ENCODE measurements around the gene COL27A1. TPM values are rescaled to one million over a fixed set of nuclear protein-coding genes. Genes with fewer than 3 reads are reported as not detected.

The COL27A1 gene
- total RNA-seq, 2 donors from 2014 or later: 8.7 to 54.8 TPM

- Histone ChIP-seq H3K36me3 (no peaks in the 10 kb centered on the region), H3K9me3 (no peaks in the 10 kb centered on the region), H3K4me1 (replicated peaks) (no peaks in the 10 kb centered on the region), H3K4me3 (no peak overlapping the region), H3K27me3 (replicated peaks; ENCODE audit: insufficient read depth) (no peaks in the 10 kb centered on the region), H3K27ac (no peak overlapping the region)
- no peak for DNase-seq (ENCODE audit: low spot score)
- no peak for TF ChIP-seq POLR2AphosphoS5 (IDR thresholded peaks at IDR 0.05)
- TF ChIP-seq POLR2A (IDR thresholded peaks at IDR 0.05): no peak
- no peak for TF ChIP-seq CTCF (IDR thresholded peaks at IDR 0.05)
- intact Hi-C loops (cut with DNase I): no loop called here
- WGBS: 40% methylated on average over 11 of the region's 12 CpGs
Measured at GRCh38 chr9:114272739-114273431, 117.5 kb downstream of the COL27A1 start.

GRCh38 chr9:114273461-114273881 lies 118.1 kb downstream of the COL27A1 start:
- Histone ChIP-seq H3K4me3 (no peak overlapping the region), H3K4me1 (replicated peaks) (no peaks in the 10 kb centered on the region), H3K36me3 (no peaks in the 10 kb centered on the region), H3K9me3 (no peaks in the 10 kb centered on the region), H3K27ac (no peak overlapping the region), H3K27me3 (replicated peaks; ENCODE audit: insufficient read depth) (no peaks in the 10 kb centered on the region)
- no peak for TF ChIP-seq CTCF (IDR thresholded peaks at IDR 0.05)
- no peak for TF ChIP-seq POLR2AphosphoS5 (IDR thresholded peaks at IDR 0.05)
- no peak for TF ChIP-seq POLR2A (IDR thresholded peaks at IDR 0.05)
- no peak for DNase-seq (ENCODE audit: low spot score)
- intact Hi-C loops (cut with DNase I): no loop called here
- 53% methylated on average over 7 of the region's 7 CpGs for WGBS

GRCh38 chr9:114274217-114274616 lies 118.9 kb downstream of the COL27A1 start:
- no peak for DNase-seq (ENCODE audit: low spot score)
- H3K4me3 ChIP-seq: no peak overlapping the region
- 94% methylated on average over 5 of the region's 5 CpGs for WGBS
- intact Hi-C loops (cut with DNase I): no loop called here
- H3K4me1 ChIP-seq (replicated peaks): no peaks in the 10 kb centered on the region
- H3K27ac ChIP-seq: no peak overlapping the region
- no peaks in the 10 kb centered on the region for H3K9me3 ChIP-seq
- TF ChIP-seq POLR2AphosphoS5 (IDR thresholded peaks at IDR 0.05) (no peak), POLR2A (IDR thresholded peaks at IDR 0.05) (no peak), CTCF (IDR thresholded peaks at IDR 0.05) (no peak)
- H3K27me3 ChIP-seq (replicated peaks; ENCODE audit: insufficient read depth): no peaks in the 10 kb centered on the region
- H3K36me3 ChIP-seq: no peaks in the 10 kb centered on the region

- 83% methylated on average over 15 of the region's 15 CpGs for WGBS
- Histone ChIP-seq H3K4me3 (no peak overlapping the region), H3K4me1 (replicated peaks) (no peaks in the 10 kb centered on the region), H3K36me3 (no peaks in the 10 kb centered on the region), H3K9me3 (no peaks in the 10 kb centered on the region), H3K27me3 (replicated peaks; ENCODE audit: insufficient read depth) (no peaks in the 10 kb centered on the region), H3K27ac (no peak overlapping the region)
- intact Hi-C loops (cut with DNase I): no loop called here
- no peak for DNase-seq (ENCODE audit: low spot score)
- TF ChIP-seq CTCF (IDR thresholded peaks at IDR 0.05) (no peak), POLR2A (IDR thresholded peaks at IDR 0.05) (no peak), POLR2AphosphoS5 (IDR thresholded peaks at IDR 0.05) (no peak)
Measured at GRCh38 chr9:114275246-114276004, 120.1 kb downstream of the COL27A1 start.

All from prostate gland (tissue), 2 donors.